PC-9 (cell line): ENCODE results near the gene PRSS50.

Experiments
- EZH2 ChIP-seq: fragments of 200-600 bp; sonication (generic); IDR thresholded peaks from 2 replicates; pipeline ENCODE4 v1.8.0; 2017; ENCODE audit warnings: antibody characterized with exemption, low read depth
- TF ChIP-seq, protein P1 (sequence below): fragments of 200-600 bp; sonication (generic); conservative IDR thresholded peaks from 2 replicates; pipeline ENCODE4 v1.6.1; 2017; ENCODE audit warnings: mixed run types, antibody characterized with exemption, mild to moderate bottlenecking, moderate library complexity

GRCh38 chr3:46680298-46680826 lies 37.3 kb downstream of the PRSS50 start:
- TF ChIP-seq EZH2 = no peak
- TF ChIP-seq, protein P1, sequence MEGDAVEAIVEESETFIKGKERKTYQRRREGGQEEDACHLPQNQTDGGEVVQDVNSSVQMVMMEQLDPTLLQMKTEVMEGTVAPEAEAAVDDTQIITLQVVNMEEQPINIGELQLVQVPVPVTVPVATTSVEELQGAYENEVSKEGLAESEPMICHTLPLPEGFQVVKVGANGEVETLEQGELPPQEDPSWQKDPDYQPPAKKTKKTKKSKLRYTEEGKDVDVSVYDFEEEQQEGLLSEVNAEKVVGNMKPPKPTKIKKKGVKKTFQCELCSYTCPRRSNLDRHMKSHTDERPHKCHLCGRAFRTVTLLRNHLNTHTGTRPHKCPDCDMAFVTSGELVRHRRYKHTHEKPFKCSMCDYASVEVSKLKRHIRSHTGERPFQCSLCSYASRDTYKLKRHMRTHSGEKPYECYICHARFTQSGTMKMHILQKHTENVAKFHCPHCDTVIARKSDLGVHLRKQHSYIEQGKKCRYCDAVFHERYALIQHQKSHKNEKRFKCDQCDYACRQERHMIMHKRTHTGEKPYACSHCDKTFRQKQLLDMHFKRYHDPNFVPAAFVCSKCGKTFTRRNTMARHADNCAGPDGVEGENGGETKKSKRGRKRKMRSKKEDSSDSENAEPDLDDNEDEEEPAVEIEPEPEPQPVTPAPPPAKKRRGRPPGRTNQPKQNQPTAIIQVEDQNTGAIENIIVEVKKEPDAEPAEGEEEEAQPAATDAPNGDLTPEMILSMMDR = no peak
